Neural cell (in vitro differentiated cells): ENCODE results near the gene WNT6. TPM values are rescaled to one million over a fixed set of nuclear protein-coding genes. Genes with fewer than 3 reads are reported as not detected.

Experiments
- H2AFZ ChIP-seq: fragments of 200-600, 300-800 bp; sonication (generic), shearing (Covaris generic); 2 replicates; pipeline ENCODE4 v1.6.0; 2014; ENCODE audit warnings: low read depth, mild to moderate bottlenecking, antibody characterized with exemption, low read length, moderate library complexity
- H3F3A ChIP-seq: fragments of 200-600 bp; shearing (Covaris generic); 2 replicates; pipeline ENCODE4 v1.6.1; 2016; ENCODE audit warnings: mild to moderate bottlenecking, moderate library complexity, mixed read lengths, antibody characterized with exemption, low read length; ENCODE audit not compliant: insufficient read depth, poor library complexity, severe bottlenecking
- H3K27ac ChIP-seq: fragments of 200-600, 300-800 bp; sonication (generic), shearing (Covaris generic); 2 replicates; pipeline ENCODE4 v1.5.1; 2014; ENCODE audit warnings: mild to moderate bottlenecking, low read length, moderate library complexity
- H3K27me3 ChIP-seq: fragments of 300-800, 200-600 bp; sonication (generic), shearing (Covaris generic); 2 replicates; pipeline ENCODE4 v1.6.0; 2014; ENCODE audit warnings: mild to moderate bottlenecking, low read depth, low read length, moderate library complexity; ENCODE audit not compliant: insufficient read depth
- H3K36me3 ChIP-seq: fragments of 300-800, 200-600 bp; sonication (generic), shearing (Covaris generic); 2 replicates; pipeline ENCODE4 v1.5.1; 2014; ENCODE audit warnings: mild to moderate bottlenecking, antibody characterized with exemption, low read length, moderate library complexity; ENCODE audit not compliant: insufficient read depth
- H3K4me2 ChIP-seq: fragments of 300-800, 200-600 bp; sonication (generic), shearing (Covaris generic); 2 replicates; pipeline ENCODE4 v1.6.0; 2014; ENCODE audit warnings: mild to moderate bottlenecking, low read length
- H3K4me3 ChIP-seq: fragments of 300-800, 200-600 bp; sonication (generic), shearing (Covaris generic); 2 replicates; pipeline ENCODE4 v1.5.1; 2014; ENCODE audit warnings: mild to moderate bottlenecking, low read length, moderate library complexity
- H3K79me2 ChIP-seq: fragments of 200-600 bp; shearing (Covaris generic); replicated peaks from 2 replicates; pipeline ENCODE4 v1.6.0; 2014; ENCODE audit warnings: mild to moderate bottlenecking, low read length, moderate library complexity; ENCODE audit not compliant: insufficient read depth
- H3K9ac ChIP-seq: fragments of 300-800, 200-600 bp; sonication (generic), shearing (Covaris generic); 2 replicates; pipeline ENCODE4 v1.6.1; 2016; ENCODE audit warnings: mild to moderate bottlenecking, low read length, mixed read lengths
- H3K9me2 ChIP-seq: fragments of 200-600 bp; shearing (Covaris generic); 2 replicates; pipeline ENCODE4 v1.6.1; 2016; ENCODE audit warnings: mild to moderate bottlenecking, low read length, mixed read lengths; ENCODE audit not compliant: insufficient read depth
- H3K9me3 ChIP-seq: fragments of 200-600, 300-800 bp; sonication (generic), shearing (Covaris generic); 2 replicates; pipeline ENCODE4 v1.6.1; 2016; ENCODE audit warnings: mild to moderate bottlenecking, mixed run types, low read length, moderate library complexity, mixed read lengths
- H4K20me1 ChIP-seq: fragments of 200-600 bp; shearing (Covaris generic); 2 replicates; pipeline ENCODE4 v1.6.1; 2016; ENCODE audit warnings: mild to moderate bottlenecking, mixed run types; ENCODE audit not compliant: insufficient read depth
- CTCF ChIP-seq: fragments of 450-650 bp; IDR thresholded peaks from 2 replicates; pipeline ENCODE4 v1.5.1; 2014; ENCODE audit warnings: antibody characterized with exemption, mild to moderate bottlenecking, moderate library complexity; ENCODE audit not compliant: poor library complexity, severe bottlenecking
- EP300 ChIP-seq: fragments of 450-650 bp; conservative IDR thresholded peaks from 2 replicates; pipeline ENCODE4 v1.6.1; 2014; ENCODE audit warnings: antibody characterized with exemption, mild to moderate bottlenecking, moderate library complexity; ENCODE audit not compliant: poor library complexity, severe bottlenecking
- EZH2 ChIP-seq: fragments of 200-600, 300-800 bp; shearing (Covaris generic), sonication (generic); IDR thresholded peaks from 2 replicates; pipeline ENCODE4 v1.6.1; 2014; ENCODE audit warnings: antibody characterized with exemption, low read length, borderline replicate concordance, mild to moderate bottlenecking; ENCODE audit not compliant: insufficient read depth, poor library complexity, severe bottlenecking
- MXI1 ChIP-seq: fragments of 450-650 bp; conservative IDR thresholded peaks from 2 replicates; pipeline ENCODE4 v1.6.1; 2014; ENCODE audit warnings: antibody characterized with exemption, mild to moderate bottlenecking; ENCODE audit not compliant: poor library complexity, severe bottlenecking
- POLR2AphosphoS5 ChIP-seq: IDR thresholded peaks from 2 replicates; pipeline ENCODE4 v1.6.1; 2012
- RAD21 ChIP-seq: fragments of 450-650 bp; conservative IDR thresholded peaks from 2 replicates; pipeline ENCODE4 v1.6.1; 2014; ENCODE audit warnings: antibody characterized with exemption, mild to moderate bottlenecking, moderate library complexity
- REST ChIP-seq: IDR thresholded peaks from 2 replicates; pipeline ENCODE4 v1.6.1; 2012; ENCODE audit warnings: borderline replicate concordance
- SMC3 ChIP-seq: fragments of 450-650 bp; conservative IDR thresholded peaks from 2 replicates; pipeline ENCODE4 v1.6.1; 2014; ENCODE audit warnings: antibody characterized with exemption, mild to moderate bottlenecking, moderate library complexity; ENCODE audit not compliant: poor library complexity
- TAF1 ChIP-seq: IDR thresholded peaks from 2 replicates; pipeline ENCODE4 v1.6.1; 2012; ENCODE audit warnings: low read depth
- polyA plus RNA-seq: library from polyadenylated mRNA; depleted of rRNA; stranded (reverse); fragments of >200 nt; gene quantifications from 2 replicates; pipeline ENCODE4 v1.2.3, GENCODE V29; 2014

Gene WNT6
- polyA plus RNA-seq, 1 donor from 2014 or later, result not detected

GRCh38 chr2:218826791-218827190, 32.8 kb upstream of the WNT6 start:
- H3F3A ChIP-seq, result no peaks in the 10 kb centered on the region
- no peaks in the 10 kb centered on the region for H3K79me2 ChIP-seq
- no peaks in the 10 kb centered on the region for H3K27me3 ChIP-seq
- H3K4me2 ChIP-seq, result no peak overlapping the region
- H3K27ac ChIP-seq, result no peak overlapping the region
- no peaks in the 10 kb centered on the region for H3K9me3 ChIP-seq
- H2AFZ ChIP-seq, result no peak overlapping the region
- H3K36me3 ChIP-seq, result no peaks in the 10 kb centered on the region
- no peaks in the 10 kb centered on the region for H3K9me2 ChIP-seq
- TF ChIP-seq EZH2, result no peak
- TF ChIP-seq POLR2AphosphoS5, result no peak
- TF ChIP-seq EP300, result no peak
- TF ChIP-seq MXI1, result no peak
- no peak for TF ChIP-seq TAF1
- TF ChIP-seq RAD21, result no peak
- no peak for TF ChIP-seq SMC3
- TF ChIP-seq CTCF, result no peak
- TF ChIP-seq REST, result no peak
- H4K20me1 ChIP-seq, result no peaks in the 10 kb centered on the region
- no peak overlapping the region for H3K9ac ChIP-seq
- no peak overlapping the region for H3K4me3 ChIP-seq

GRCh38 chr2:218827701-218828476, 31.7 kb upstream of the WNT6 start:
- Histone ChIP-seq H4K20me1 (no peaks in the 10 kb centered on the region), H3K9me2 (no peaks in the 10 kb centered on the region), H3K27ac (no peak overlapping the region), H3K36me3 (no peaks in the 10 kb centered on the region), H3K4me3 (no peak overlapping the region), H2AFZ (no peak overlapping the region), H3K9me3 (no peaks in the 10 kb centered on the region), H3F3A (no peaks in the 10 kb centered on the region), H3K4me2 (no peak overlapping the region), H3K9ac (no peak overlapping the region), H3K27me3 (no peaks in the 10 kb centered on the region), H3K79me2 (no peaks in the 10 kb centered on the region)
- no peak for TF ChIP-seq MXI1
- TF ChIP-seq POLR2AphosphoS5, result no peak
